Natural killer cell (primary cell): ENCODE measurements around the gene GNG7. TPM values are rescaled to one million over a fixed set of nuclear protein-coding genes. Genes with fewer than 3 reads are reported as not detected.

Experiments
- ATAC-seq, 3 donors: fragments of 150-1000 bp in 2 of 3; fragments of 200-7000 bp in 1 of 3; cut with Tn5 transposase; 1 replicate in 1 of 3; 2 replicates in 2 of 3; pipeline ENCODE4 v1.10.0; 2021; ENCODE audit warnings: mild to moderate bottlenecking in 2 of 3, moderate library complexity in 2 of 3
- DNase-seq, 2 donors: peaks; one replicate each; pipeline versions ENCODE4 v3.0.0 to v3.0.0-alpha.2; 2013 to 2021; ENCODE audit warnings: mixed read lengths in 1 of 2
- H3K27ac ChIP-seq: one replicate; pipeline ENCODE4 v1.5.1; 2013; ENCODE audit warnings: mild to moderate bottlenecking, low read length
- H3K27me3 ChIP-seq: one replicate; pipeline ENCODE4 v1.6.1; 2013; ENCODE audit warnings: low read length; ENCODE audit not compliant: control insufficient read depth, insufficient read depth
- H3K36me3 ChIP-seq: one replicate; pipeline ENCODE4 v1.6.1; 2013; ENCODE audit warnings: low read length; ENCODE audit not compliant: control insufficient read depth, insufficient read depth
- H3K4me1 ChIP-seq: one replicate; pipeline ENCODE4 v1.6.1; 2013; ENCODE audit warnings: low read length; ENCODE audit not compliant: control insufficient read depth, insufficient read depth
- H3K4me3 ChIP-seq: one replicate; pipeline ENCODE4 v1.5.1; 2013; ENCODE audit warnings: low read length
- H3K9me3 ChIP-seq: one replicate; pipeline ENCODE4 v1.6.1; 2013; ENCODE audit warnings: low read length; ENCODE audit not compliant: control insufficient read depth, insufficient read depth
- H3K27ac Mint-ChIP-seq, 2 donors: one replicate each; pipeline ENCODE4 v1.8.0; 2022; ENCODE audit warnings: mild to moderate bottlenecking in 2 of 2, mixed read lengths in 2 of 2, moderate library complexity in 1 of 2
- H3K27me3 Mint-ChIP-seq, 2 donors: one replicate each; pipeline ENCODE4 v1.8.0; 2022; ENCODE audit warnings: low read depth in 2 of 2, mixed read lengths in 2 of 2
- H3K36me3 Mint-ChIP-seq: one replicate; pipeline ENCODE4 v1.8.0; 2022; ENCODE audit warnings: mixed read lengths
- H3K4me1 Mint-ChIP-seq, 2 donors: one replicate each; pipeline ENCODE4 v1.8.0; 2022; ENCODE audit warnings: mixed read lengths in 2 of 2
- H3K4me3 Mint-ChIP-seq: one replicate; pipeline ENCODE4 v1.8.0; 2022; ENCODE audit warnings: mild to moderate bottlenecking, moderate library complexity, mixed read lengths
- H3K9me3 Mint-ChIP-seq, 2 donors: one replicate each; pipeline ENCODE4 v1.8.0; 2022; ENCODE audit warnings: mixed read lengths in 2 of 2
- CTCF ChIP-seq: fragments of 200-600 bp; IDR thresholded peaks from one replicate; pipeline ENCODE4 v1.8.0; 2022; ENCODE audit warnings: antibody characterized with exemption
- WGBS: methylation state at CpG from one replicate; pipeline ENCODE4 v1.1.7; 2013; ENCODE audit warnings: missing lambda C conversion rate; ENCODE audit not compliant: insufficient coverage; 5-methylcytosine and 5-hydroxymethylcytosine counted together
- intact Hi-C: fragments of 100-400 bp; cut with micrococcal nuclease; formaldehyde crosslinking; loops from one replicate; pipeline ENCODE4 v1.14.2; 2022
- total RNA-seq, 4 donors: library from RNA; stranded (reverse); fragments of 120-200 nt in 1 of 4; gene quantifications; one replicate each; pipeline versions ENCODE4 v1.2.3 to v1.2.4, GENCODE V29; 2013 to 2022

The GNG7 gene
- total RNA-seq, 3 donors from 2014 or later (not counting 1 experiment from before 2014, with no cell fraction given): 0.75 to 4.8 (median 1.5) TPM

GRCh38 chr19:2618611-2619010 lies 83.9 kb downstream of the GNG7 start:
- H3K27ac ChIP-seq: peak overlapping the region; percentile 32
- intact Hi-C loops: no loop called here
- peak overlapping the region; percentile 84 to 87 for H3K27ac Mint-ChIP-seq
- H3K27me3 Mint-ChIP-seq: no peaks in the 10 kb centered on the region
- H3K4me1 ChIP-seq: peaks cover 85% of the 10 kb centered on the region
- H3K4me1 Mint-ChIP-seq: peaks cover 48 to 56% of the 10 kb centered on the region in 2 donors
- H3K9me3 ChIP-seq: no peaks in the 10 kb centered on the region
- TF ChIP-seq CTCF: no peak
- H3K4me3 ChIP-seq: no peak overlapping the region
- no peaks in the 10 kb centered on the region for H3K9me3 Mint-ChIP-seq
- no peaks in the 10 kb centered on the region for H3K27me3 ChIP-seq
- ATAC-seq (peak; percentile 23 to 54 (median 24)), DNase-seq (peak; percentile 53 to 82)
- under 1% methylated on average over 9 of the region's 10 CpGs for WGBS
- no peaks in the 10 kb centered on the region for H3K36me3 Mint-ChIP-seq
- H3K36me3 ChIP-seq: no peaks in the 10 kb centered on the region
- H3K4me3 Mint-ChIP-seq: peak overlapping the region; percentile 78

GRCh38 chr19:2617393-2618165 lies 84.9 kb downstream of the GNG7 start:
- Histone ChIP-seq H3K9me3 (no peaks in the 10 kb centered on the region), H3K4me1 (peaks cover 81% of the 10 kb centered on the region), H3K27ac (no peak overlapping the region), H3K27me3 (no peaks in the 10 kb centered on the region), H3K36me3 (no peaks in the 10 kb centered on the region), H3K4me3 (no peak overlapping the region)
- no peak for ATAC-seq
- WGBS: 80% methylated on average over 11 of the region's 11 CpGs
- H3K36me3 Mint-ChIP-seq: no peaks in the 10 kb centered on the region
- H3K9me3 Mint-ChIP-seq: no peaks in the 10 kb centered on the region
- peak overlapping the region; percentile 28 for H3K4me3 Mint-ChIP-seq
- peaks cover 50 to 58% of the 10 kb centered on the region in 2 donors for H3K4me1 Mint-ChIP-seq
- H3K27me3 Mint-ChIP-seq: no peaks in the 10 kb centered on the region
- TF ChIP-seq CTCF: no peak
- DNase-seq: no peak
- intact Hi-C loops: no loop called here
- H3K27ac Mint-ChIP-seq: peak overlapping the region; percentile 18 to 87

GRCh38 chr19:2616741-2617392 lies 85.6 kb downstream of the GNG7 start:
- 58% methylated on average over 13 of the region's 13 CpGs for WGBS
- intact Hi-C loops: no loop called here
- Histone ChIP-seq H3K4me3 (no peak overlapping the region), H3K36me3 (no peaks in the 10 kb centered on the region), H3K9me3 (no peaks in the 10 kb centered on the region), H3K4me1 (peaks cover 73% of the 10 kb centered on the region), H3K27me3 (no peaks in the 10 kb centered on the region), H3K27ac (peak overlapping the region; percentile 20)
- Mint-ChIP-seq H3K9me3 (no peaks in the 10 kb centered on the region), H3K27me3 (no peaks in the 10 kb centered on the region), H3K4me1 (peaks cover 47 to 54% of the 10 kb centered on the region in 2 donors), H3K4me3 (no peak overlapping the region), H3K36me3 (no peaks in the 10 kb centered on the region), H3K27ac (no peak overlapping the region)
- ATAC-seq: peak in 1 of 3 donors; percentile 44
- no peak for TF ChIP-seq CTCF
- DNase-seq: peak in 1 of 2 donors; percentile 55
